ENCODE measurements around the gene B3GALNT2. TPM values are rescaled to one million over a fixed set of nuclear protein-coding genes. Genes with fewer than 3 reads are reported as not detected.

The B3GALNT2 gene
- 10 to 100 TPM; 17.1 to 26.6 (median 22.4) TPM for total RNA-seq
- polyA plus RNA-seq = 1 to 10 TPM; 2.6 to 4.2 TPM
- long read RNA-seq, donor 1, transcript B3GALNT2-202 (12 exons, 2,015 nt) = major isoform, 26 of 36 reads
- long read RNA-seq, donor 1, partial matches to known transcripts = 3 of 36 reads
- long read RNA-seq, donor 1, other reads (novel, unspliced or antisense) = 7 of 36 reads
- long read RNA-seq, donor 2, transcript B3GALNT2-202 (12 exons, 2,015 nt) = major isoform, 11 of 22 reads
- long read RNA-seq, donor 2, partial matches to known transcripts = 8 of 22 reads
- long read RNA-seq, donor 2, other reads (novel, unspliced or antisense) = 3 of 22 reads
- long read RNA-seq, donor 3, transcript B3GALNT2-202 (12 exons, 2,015 nt) = major isoform, 12 of 22 reads
- long read RNA-seq, donor 3, partial matches to known transcripts = 3 of 22 reads
- long read RNA-seq, donor 3, other reads (novel, unspliced or antisense) = 7 of 22 reads

GRCh38 chr1:235504122-235504493, at the start of gene B3GALNT2:
Gene B3GALNT2, minus strand, starts transcription at chr1:235504452. Its CDS starts 200 bp downstream, at chr1:235504252.
- no peak for TF ChIP-seq CTCF (IDR thresholded peaks at IDR 0.05)
- 0 to 1% methylated on average over 27 to 47 of the region's 48 CpGs for WGBS, 2 donors
- Histone ChIP-seq H3K9me3 (no peaks in the 10 kb centered on the region), H3K4me1 (peaks cover 0 to 36% (median 26%) of the 10 kb centered on the region in 9 donors), H3K36me3 (no peaks in the 10 kb centered on the region), H3K4me3 (peak within 1 kb of the TSS; percentile 54 to 95 (median 68)), H3K27ac (peak within 1 kb of the TSS; percentile 91 to 99 (median 96)), H3K27me3 (no peaks in the 10 kb centered on the region)
- peak; percentile 8 to 72 (median 30) for ATAC-seq
- DNase-seq = no peak
- intact Hi-C loops (cut with DNase I) = loop anchor here in 2 of 10 donors (1.0 to 10.0 kb wide), 3 partner anchors 175 to 471 kb away; partner anchors contain the start of genes ARID4B (in 2 of the 2) and GGPS1 (in 2 of the 2)

GRCh38 chr1:235553112-235553551, 48.9 kb upstream of the B3GALNT2 start:
- whole genome bisulfite sequencing, 2 donors = 58 to 71% methylated on average over 5 of the region's 5 CpGs

GRCh38 chr1:235552146-235552716, 48.0 kb upstream of the B3GALNT2 start:
- 67 to 77% methylated on average over 10 of the region's 10 CpGs for WGBS, 2 donors
- Histone ChIP-seq H3K27me3 (peaks cover 0 to 3% (median 0%) of the 10 kb centered on the region in 7 donors), H3K4me1 (peaks cover 0 to 3% (median 0%) of the 10 kb centered on the region in 9 donors), H3K27ac (peak overlapping the region in 1 of 10 donors; percentile 3), H3K36me3 (no peaks in the 10 kb centered on the region), H3K9me3 (no peaks in the 10 kb centered on the region), H3K4me3 (no peak overlapping the region)
- DNase-seq = peak; percentile 15 to 43
- peak in 7 of 8 donors; percentile 42 to 78 (median 67) for ATAC-seq
- TF ChIP-seq CTCF (IDR thresholded peaks at IDR 0.05) = no peak
- intact Hi-C loops (cut with DNase I) = no loop called here

More at GRCh38 chr1:235553112-235553551, 48.9 kb upstream of the B3GALNT2 start:
- ATAC-seq = peak in 5 of 8 donors; percentile 58 to 89 (median 70)
- no peak for DNase-seq
- Histone ChIP-seq H3K36me3 (no peaks in the 10 kb centered on the region), H3K4me3 (no peak overlapping the region), H3K27me3 (no peaks in the 10 kb centered on the region), H3K9me3 (no peaks in the 10 kb centered on the region), H3K4me1 (peaks cover 0 to 3% (median 0%) of the 10 kb centered on the region in 9 donors), H3K27ac (peak overlapping the region in 2 of 10 donors; percentile 3 to 31)
- TF ChIP-seq CTCF (IDR thresholded peaks at IDR 0.05) = no peak
- intact Hi-C loops (cut with DNase I) = no loop called here

- Histone ChIP-seq H3K27ac (no peak overlapping the region), H3K36me3 (no peaks in the 10 kb centered on the region), H3K4me3 (no peak overlapping the region), H3K9me3 (no peaks in the 10 kb centered on the region), H3K4me1 (peaks cover 0 to 3% (median 0%) of the 10 kb centered on the region in 9 donors), H3K27me3 (peaks cover 0 to 3% (median 0%) of the 10 kb centered on the region in 7 donors)
- no peak for TF ChIP-seq CTCF (IDR thresholded peaks at IDR 0.05)
- 83 to 87% methylated on average over 13 of the region's 13 CpGs for WGBS, 2 donors
- ATAC-seq (no peak), DNase-seq (no peak)
- intact Hi-C loops (cut with DNase I) = no loop called here
Observed at GRCh38 chr1:235549351-235550139, 45.3 kb upstream of the B3GALNT2 start.
